Panc1 (cell line): ENCODE data around the gene CFAP251. TPM values are rescaled to one million over a fixed set of nuclear protein-coding genes. Genes with fewer than 3 reads are reported as not detected.

Experiments
- ATAC-seq: fragments of 200-7000 bp; cut with Tn5 transposase; 2 replicates; pipeline ENCODE4 v1.9.1; 2020; ENCODE audit warnings: mild to moderate bottlenecking, moderate library complexity
- BruUV-seq: library from RNA; stranded (reverse); fragments of 400-500 nt; replicated peaks from 2 replicates; lab custom pipeline; 2021; lab: Mats Ljungman, UMichigan
- CTCF ChIA-PET: fragments of 300-600 bp; sonication (Branson Sonifier 250); formaldehyde crosslinking; loops from one replicate; lab custom pipeline; 2022; ENCODE audit warnings: antibody characterized with exemption; lab: Charles Lee
- POLR2A ChIA-PET: fragments of 300-600 bp; sonication (Branson Sonifier 250); formaldehyde crosslinking; loops from one replicate; lab custom pipeline; 2022; ENCODE audit warnings: antibody characterized with exemption; lab: Charles Lee
- DNase-seq: peaks from one replicate; pipeline ENCODE4 v3.0.0-alpha.2; 2010; ENCODE audit warnings: low read depth, low spot score
- H3K27ac ChIP-seq: 2 replicates; pipeline ENCODE4 v1.5.1; 2011; ENCODE audit warnings: mild to moderate bottlenecking, low read length, inconsistent platforms
- H3K27me3 ChIP-seq: fragments of 200-500 bp; sonication (Bioruptor generic); 2 replicates; pipeline ENCODE4 v1.6.0; 2014; ENCODE audit warnings: low read length, inconsistent platforms; ENCODE audit not compliant: control insufficient read depth, insufficient read depth
- H3K36me3 ChIP-seq: fragments of 200-500 bp; sonication (Bioruptor generic); 2 replicates; pipeline ENCODE4 v1.5.1; 2014; ENCODE audit warnings: inconsistent platforms, mild to moderate bottlenecking, low read length, moderate library complexity; ENCODE audit not compliant: control insufficient read depth, insufficient read depth
- H3K4me1 ChIP-seq: 2 replicates; pipeline ENCODE4 v1.5.1; 2011; ENCODE audit warnings: inconsistent platforms, mild to moderate bottlenecking, low read length, moderate library complexity; ENCODE audit not compliant: control insufficient read depth, insufficient read depth
- H3K4me3 ChIP-seq, 2 experiments: 2 replicates each; pipeline ENCODE4 v1.5.1; 2011 to 2012; ENCODE audit warnings: low read depth in 2 of 2, low read length in 2 of 2, mild to moderate bottlenecking in 2 of 2, inconsistent platforms in 1 of 2, moderate library complexity in 1 of 2
- H3K9me3 ChIP-seq: fragments of 200-500 bp; sonication (Bioruptor generic); 2 replicates; pipeline ENCODE4 v1.5.1; 2014; ENCODE audit warnings: low read depth, mild to moderate bottlenecking, inconsistent platforms, low read length, moderate library complexity; ENCODE audit not compliant: control insufficient read depth, insufficient read depth
- POLR2AphosphoS5 ChIP-seq: IDR thresholded peaks from 2 replicates; pipeline ENCODE4 v1.6.1; 2012; ENCODE audit warnings: mild to moderate bottlenecking, low read depth, low read length, moderate library complexity
- SIN3A ChIP-seq: IDR thresholded peaks from 2 replicates; pipeline ENCODE4 v1.6.1; 2012; ENCODE audit warnings: low read depth, mild to moderate bottlenecking, low read length, moderate library complexity, borderline replicate concordance; ENCODE audit not compliant: insufficient read depth
- TCF7L2 ChIP-seq: IDR thresholded peaks from 2 replicates; pipeline ENCODE4 v1.6.1; 2011; ENCODE audit warnings: mild to moderate bottlenecking, low read depth, low read length, inconsistent platforms
- in situ Hi-C: cut with HindIII; loops from 2 replicates; pipeline ENCODE4 v1.10.0; 2016; ENCODE audit warnings: low sequenced_read_pairs, low pct_unique_long_range_greater_than_20kb
- intact Hi-C: fragments of 100-400 bp; cut with micrococcal nuclease; formaldehyde crosslinking; loops from one replicate; pipeline ENCODE4 v1.10.0; 2022; ENCODE audit not compliant: unreplicated experiment
- total RNA-seq: library from RNA; stranded (reverse); gene quantifications from one replicate; pipeline ENCODE4 v1.2.1, GENCODE V29; 2021; ENCODE audit not compliant: unreplicated experiment
- TF ChIP-seq, protein P1 (sequence below), 2 experiments: IDR thresholded peaks; 2 replicates each; pipeline ENCODE4 v1.6.1; 2011 to 2012; ENCODE audit warnings: low read depth in 2 of 2, control low read depth in 1 of 2, low read length in 1 of 2, mild to moderate bottlenecking in 1 of 2, moderate library complexity in 1 of 2; ENCODE audit not compliant: insufficient read depth in 1 of 2
- TF ChIP-seq, protein P2 (sequence below): fragments of 450-650 bp; IDR thresholded peaks from 2 replicates; pipeline ENCODE4 v1.5.1; 2017; ENCODE audit warnings: mild to moderate bottlenecking

Gene CFAP251
- total RNA-seq, 1 experiment from 2014 or later: 4.2 TPM

DNA sequence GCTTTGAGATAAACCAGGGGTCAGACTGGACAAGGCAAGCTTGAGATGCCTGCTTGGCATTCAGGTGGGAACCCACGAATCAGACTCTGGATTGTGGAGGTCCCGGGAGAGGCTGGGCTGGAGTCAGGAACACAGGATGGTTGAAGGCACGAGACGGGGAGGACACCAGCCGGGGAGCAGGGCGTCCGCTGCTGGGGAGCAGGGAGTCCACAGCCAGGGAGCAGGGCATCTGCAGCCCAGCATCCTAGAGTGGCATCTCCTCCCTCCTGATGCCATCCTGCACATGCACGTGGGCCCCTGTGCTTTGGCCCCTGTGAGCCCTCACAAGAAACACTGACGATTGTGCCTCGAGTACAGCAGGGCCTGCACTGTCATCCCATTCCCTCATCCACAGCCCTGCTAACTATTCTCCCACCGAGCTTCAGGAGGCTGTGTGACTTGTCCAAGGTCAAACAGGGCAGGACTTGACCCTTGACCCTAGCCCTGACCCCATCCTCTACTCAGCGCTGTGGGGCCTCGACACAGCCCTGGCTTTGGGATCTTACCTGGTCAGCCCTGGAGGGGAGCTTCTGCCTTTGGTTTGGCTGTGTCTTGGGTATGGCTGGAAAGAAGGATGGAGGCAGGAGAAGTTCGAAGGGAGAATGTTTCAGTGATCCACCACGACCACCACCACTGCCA is 45.1 kb downstream of the CFAP251 start:
- Histone ChIP-seq H3K27me3 (no peaks in the 10 kb centered on the region), H3K27ac (no peak overlapping the region), H3K4me3 (no peak overlapping the region), H3K36me3 (no peaks in the 10 kb centered on the region), H3K4me1 (no peaks in the 10 kb centered on the region), H3K9me3 (no peaks in the 10 kb centered on the region)
- no TSS peak for BruUV-seq
- in situ Hi-C loops (no loop called here), intact Hi-C loops (no loop called here)
- DNase-seq (no peak), ATAC-seq (no peak)
- POLR2A ChIA-PET: no interaction called here
- CTCF ChIA-PET: no interaction called here
- TF ChIP-seq POLR2AphosphoS5 (no peak), TCF7L2 (no peak), SIN3A (no peak)
- TF ChIP-seq, protein P1, sequence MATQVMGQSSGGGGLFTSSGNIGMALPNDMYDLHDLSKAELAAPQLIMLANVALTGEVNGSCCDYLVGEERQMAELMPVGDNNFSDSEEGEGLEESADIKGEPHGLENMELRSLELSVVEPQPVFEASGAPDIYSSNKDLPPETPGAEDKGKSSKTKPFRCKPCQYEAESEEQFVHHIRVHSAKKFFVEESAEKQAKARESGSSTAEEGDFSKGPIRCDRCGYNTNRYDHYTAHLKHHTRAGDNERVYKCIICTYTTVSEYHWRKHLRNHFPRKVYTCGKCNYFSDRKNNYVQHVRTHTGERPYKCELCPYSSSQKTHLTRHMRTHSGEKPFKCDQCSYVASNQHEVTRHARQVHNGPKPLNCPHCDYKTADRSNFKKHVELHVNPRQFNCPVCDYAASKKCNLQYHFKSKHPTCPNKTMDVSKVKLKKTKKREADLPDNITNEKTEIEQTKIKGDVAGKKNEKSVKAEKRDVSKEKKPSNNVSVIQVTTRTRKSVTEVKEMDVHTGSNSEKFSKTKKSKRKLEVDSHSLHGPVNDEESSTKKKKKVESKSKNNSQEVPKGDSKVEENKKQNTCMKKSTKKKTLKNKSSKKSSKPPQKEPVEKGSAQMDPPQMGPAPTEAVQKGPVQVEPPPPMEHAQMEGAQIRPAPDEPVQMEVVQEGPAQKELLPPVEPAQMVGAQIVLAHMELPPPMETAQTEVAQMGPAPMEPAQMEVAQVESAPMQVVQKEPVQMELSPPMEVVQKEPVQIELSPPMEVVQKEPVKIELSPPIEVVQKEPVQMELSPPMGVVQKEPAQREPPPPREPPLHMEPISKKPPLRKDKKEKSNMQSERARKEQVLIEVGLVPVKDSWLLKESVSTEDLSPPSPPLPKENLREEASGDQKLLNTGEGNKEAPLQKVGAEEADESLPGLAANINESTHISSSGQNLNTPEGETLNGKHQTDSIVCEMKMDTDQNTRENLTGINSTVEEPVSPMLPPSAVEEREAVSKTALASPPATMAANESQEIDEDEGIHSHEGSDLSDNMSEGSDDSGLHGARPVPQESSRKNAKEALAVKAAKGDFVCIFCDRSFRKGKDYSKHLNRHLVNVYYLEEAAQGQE (IDR thresholded peaks at IDR 0.05; ENCODE audit: insufficient read depth in 1 of 2, low read depth in 2 of 2, low read length in 1 of 2): no peak
- TF ChIP-seq, protein P2, sequence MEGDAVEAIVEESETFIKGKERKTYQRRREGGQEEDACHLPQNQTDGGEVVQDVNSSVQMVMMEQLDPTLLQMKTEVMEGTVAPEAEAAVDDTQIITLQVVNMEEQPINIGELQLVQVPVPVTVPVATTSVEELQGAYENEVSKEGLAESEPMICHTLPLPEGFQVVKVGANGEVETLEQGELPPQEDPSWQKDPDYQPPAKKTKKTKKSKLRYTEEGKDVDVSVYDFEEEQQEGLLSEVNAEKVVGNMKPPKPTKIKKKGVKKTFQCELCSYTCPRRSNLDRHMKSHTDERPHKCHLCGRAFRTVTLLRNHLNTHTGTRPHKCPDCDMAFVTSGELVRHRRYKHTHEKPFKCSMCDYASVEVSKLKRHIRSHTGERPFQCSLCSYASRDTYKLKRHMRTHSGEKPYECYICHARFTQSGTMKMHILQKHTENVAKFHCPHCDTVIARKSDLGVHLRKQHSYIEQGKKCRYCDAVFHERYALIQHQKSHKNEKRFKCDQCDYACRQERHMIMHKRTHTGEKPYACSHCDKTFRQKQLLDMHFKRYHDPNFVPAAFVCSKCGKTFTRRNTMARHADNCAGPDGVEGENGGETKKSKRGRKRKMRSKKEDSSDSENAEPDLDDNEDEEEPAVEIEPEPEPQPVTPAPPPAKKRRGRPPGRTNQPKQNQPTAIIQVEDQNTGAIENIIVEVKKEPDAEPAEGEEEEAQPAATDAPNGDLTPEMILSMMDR: no peak

DNA sequence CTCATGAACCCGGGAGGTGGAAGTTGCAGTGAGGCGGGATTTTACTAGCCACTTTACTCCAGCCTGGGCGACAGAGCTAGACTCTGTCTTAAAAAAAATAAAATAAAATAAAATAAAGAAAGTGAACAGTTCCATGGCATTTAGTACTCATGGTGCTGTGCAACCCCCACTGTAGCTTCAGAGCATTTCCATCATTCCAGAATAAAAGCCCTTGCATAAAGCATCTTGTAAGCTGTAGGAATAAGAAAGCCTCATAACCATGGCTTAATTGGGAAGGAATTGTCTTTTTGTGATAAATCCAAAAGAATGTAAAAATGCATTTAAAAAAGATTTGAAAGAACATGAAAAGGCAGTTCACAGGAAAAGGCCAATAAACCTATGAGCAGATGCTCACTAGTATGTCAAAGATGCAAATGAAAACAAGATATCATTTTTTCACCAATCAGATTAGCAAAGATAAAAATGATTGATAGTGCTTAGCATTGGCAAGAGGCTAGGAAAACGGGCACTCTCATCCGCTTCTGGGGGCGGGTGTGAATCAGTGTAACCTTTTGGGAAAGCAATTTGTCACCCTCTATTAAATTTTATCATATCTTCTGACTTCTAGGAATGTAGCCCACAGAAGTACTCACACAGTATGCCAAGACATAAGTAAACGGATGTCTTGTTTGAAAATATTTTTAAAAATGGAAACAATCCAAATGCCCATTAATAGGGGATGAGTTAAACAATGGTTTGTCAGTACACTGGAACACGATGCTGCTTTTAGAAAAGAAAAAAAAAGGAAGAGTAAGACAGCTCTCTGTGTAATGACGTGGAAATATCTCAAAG is 46.6 kb downstream of the CFAP251 start:
- TF ChIP-seq SIN3A (no peak), TCF7L2 (no peak), POLR2AphosphoS5 (no peak)
- TF ChIP-seq, protein P1 (IDR thresholded peaks at IDR 0.05; ENCODE audit: insufficient read depth in 1 of 2, low read depth in 2 of 2, low read length in 1 of 2): no peak
- TF ChIP-seq, protein P2: no peak
- DNase-seq (no peak), ATAC-seq (no peak)
- H3K27ac ChIP-seq: no peak overlapping the region
- intact Hi-C loops: no loop called here
- no peaks in the 10 kb centered on the region for H3K4me1 ChIP-seq
- ChIA-PET CTCF (no interaction called here), POLR2A (interaction anchor here (0.6 kb wide), 1 partner anchor 32 kb away, joined by 3 read pairs; no protein-coding TSS in a partner anchor)
- no peak overlapping the region for H3K4me3 ChIP-seq
- no peaks in the 10 kb centered on the region for H3K9me3 ChIP-seq
- H3K36me3 ChIP-seq: no peaks in the 10 kb centered on the region
- H3K27me3 ChIP-seq: no peaks in the 10 kb centered on the region
- no TSS peak for BruUV-seq
- in situ Hi-C loops: loop anchor here (5.0 kb wide), 1 partner anchor 52 kb away; no protein-coding TSS in a partner anchor
